Dendritic cell treated with granulocyte-macrophage colony-stimulating factor and Interleukin-4, amounts not matched to agents 40 ng/mL and 50 ng/mL, for 4 days (primary cell): ENCODE results near the gene MFAP4.

Source experiments
- H3K27ac Mint-ChIP-seq: one replicate; pipeline ENCODE4 v1.8.0; 2022; ENCODE audit warnings: mild to moderate bottlenecking, mixed read lengths
- H3K27me3 Mint-ChIP-seq: one replicate; pipeline ENCODE4 v1.8.0; 2022; ENCODE audit warnings: mild to moderate bottlenecking, mixed read lengths
- H3K36me3 Mint-ChIP-seq: one replicate; pipeline ENCODE4 v1.8.0; 2022; ENCODE audit warnings: low read depth, mixed read lengths
- H3K4me1 Mint-ChIP-seq: one replicate; pipeline ENCODE4 v1.8.0; 2022; ENCODE audit warnings: low read depth, mixed read lengths
- H3K4me3 Mint-ChIP-seq: one replicate; pipeline ENCODE4 v1.8.0; 2022; ENCODE audit warnings: mild to moderate bottlenecking, moderate library complexity, mixed read lengths
- H3K9me3 Mint-ChIP-seq: one replicate; pipeline ENCODE4 v1.8.0; 2022; ENCODE audit warnings: mixed read lengths
- intact Hi-C: fragments of 100-400 bp; cut with micrococcal nuclease; formaldehyde crosslinking; loops from one replicate; pipeline ENCODE4 v1.15.0; 2022

MFAP4 gene

DNA sequence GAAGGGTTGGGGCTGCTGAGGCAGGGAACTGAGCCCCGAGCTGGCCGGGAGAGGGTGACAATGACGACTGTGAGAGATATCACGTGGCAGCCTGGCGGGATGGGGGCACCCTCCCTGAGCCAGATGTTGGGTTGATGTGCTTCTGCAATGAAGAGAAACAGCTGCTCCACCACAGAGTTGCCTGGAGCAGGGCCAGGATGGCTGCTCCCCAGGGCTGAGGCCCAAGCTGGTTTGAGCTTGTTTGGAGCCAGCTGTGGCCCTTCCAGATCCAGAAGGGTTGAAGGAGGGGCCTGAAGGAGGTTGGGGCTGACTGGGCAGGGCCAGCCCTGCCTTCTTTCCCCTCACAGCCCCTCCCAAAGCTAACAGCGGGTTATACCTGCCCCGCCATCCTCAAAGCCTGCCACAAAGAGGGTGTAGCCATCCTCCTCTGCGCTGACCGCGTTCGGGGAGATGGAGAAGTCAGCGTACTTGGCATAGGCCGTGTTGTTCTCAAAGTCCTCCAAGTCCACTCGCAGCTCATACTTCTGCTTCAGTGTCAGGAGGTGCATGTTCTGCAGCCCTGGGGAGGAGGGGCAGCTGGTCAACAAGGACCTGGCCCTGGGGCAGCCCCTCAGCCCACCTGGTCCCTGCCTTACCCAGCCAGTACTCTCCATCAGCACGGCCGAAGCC is 2.1 kb downstream of the MFAP4 start:
- Mint-ChIP-seq H3K4me3 (no peak overlapping the region), H3K9me3 (no peaks in the 10 kb centered on the region), H3K36me3 (peaks cover 59% of the 10 kb centered on the region), H3K4me1 (peaks cover 72% of the 10 kb centered on the region), H3K27ac (peak overlapping the region; percentile 54), H3K27me3 (no peaks in the 10 kb centered on the region)
- intact Hi-C loops, result no loop called here

DNA sequence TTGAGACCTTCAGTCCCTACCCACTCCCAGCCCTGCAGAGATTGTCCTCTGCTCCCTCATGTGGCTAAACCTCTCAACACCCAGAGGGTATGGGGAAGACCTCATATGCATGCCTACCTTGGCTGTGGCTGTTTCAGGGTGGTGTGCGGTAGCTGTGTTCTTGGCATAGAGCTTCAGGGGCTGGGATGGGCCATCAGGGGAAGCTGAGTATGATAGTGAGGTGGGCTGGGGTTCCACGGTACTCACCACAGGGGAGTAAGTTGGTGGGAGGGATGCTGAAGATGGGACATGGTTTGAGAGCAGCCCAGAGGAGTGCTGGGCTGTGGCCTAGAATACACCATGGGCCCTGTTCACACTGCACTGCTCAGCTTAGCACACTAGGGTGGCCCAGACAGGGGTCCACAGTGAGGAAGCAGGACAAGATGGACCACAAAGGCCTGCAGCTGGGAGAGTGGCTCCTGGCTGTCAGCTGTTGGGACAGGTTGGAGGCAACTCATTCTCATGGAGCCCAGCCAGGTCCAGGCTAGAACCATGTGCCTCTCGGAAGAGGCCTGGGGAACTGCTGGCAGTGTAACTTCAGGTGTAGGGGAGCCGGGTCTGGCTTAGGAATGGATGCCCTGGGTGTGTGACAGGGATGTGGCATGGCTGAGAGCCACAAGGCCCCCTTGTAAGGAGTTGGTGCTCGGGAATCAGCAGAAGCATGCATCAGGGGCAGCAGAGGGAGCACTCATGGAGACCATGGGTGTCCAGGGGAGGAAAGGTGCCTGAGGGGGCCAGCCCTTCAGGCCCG is 3.1 kb downstream of the MFAP4 start:
- peaks cover 72% of the 10 kb centered on the region for H3K4me1 Mint-ChIP-seq
- H3K36me3 Mint-ChIP-seq, result peaks cover 69% of the 10 kb centered on the region
- no peak overlapping the region for H3K4me3 Mint-ChIP-seq
- no peaks in the 10 kb centered on the region for H3K9me3 Mint-ChIP-seq
- intact Hi-C loops, result no loop called here
- H3K27ac Mint-ChIP-seq, result peak overlapping the region; percentile 54
- H3K27me3 Mint-ChIP-seq, result no peaks in the 10 kb centered on the region

DNA sequence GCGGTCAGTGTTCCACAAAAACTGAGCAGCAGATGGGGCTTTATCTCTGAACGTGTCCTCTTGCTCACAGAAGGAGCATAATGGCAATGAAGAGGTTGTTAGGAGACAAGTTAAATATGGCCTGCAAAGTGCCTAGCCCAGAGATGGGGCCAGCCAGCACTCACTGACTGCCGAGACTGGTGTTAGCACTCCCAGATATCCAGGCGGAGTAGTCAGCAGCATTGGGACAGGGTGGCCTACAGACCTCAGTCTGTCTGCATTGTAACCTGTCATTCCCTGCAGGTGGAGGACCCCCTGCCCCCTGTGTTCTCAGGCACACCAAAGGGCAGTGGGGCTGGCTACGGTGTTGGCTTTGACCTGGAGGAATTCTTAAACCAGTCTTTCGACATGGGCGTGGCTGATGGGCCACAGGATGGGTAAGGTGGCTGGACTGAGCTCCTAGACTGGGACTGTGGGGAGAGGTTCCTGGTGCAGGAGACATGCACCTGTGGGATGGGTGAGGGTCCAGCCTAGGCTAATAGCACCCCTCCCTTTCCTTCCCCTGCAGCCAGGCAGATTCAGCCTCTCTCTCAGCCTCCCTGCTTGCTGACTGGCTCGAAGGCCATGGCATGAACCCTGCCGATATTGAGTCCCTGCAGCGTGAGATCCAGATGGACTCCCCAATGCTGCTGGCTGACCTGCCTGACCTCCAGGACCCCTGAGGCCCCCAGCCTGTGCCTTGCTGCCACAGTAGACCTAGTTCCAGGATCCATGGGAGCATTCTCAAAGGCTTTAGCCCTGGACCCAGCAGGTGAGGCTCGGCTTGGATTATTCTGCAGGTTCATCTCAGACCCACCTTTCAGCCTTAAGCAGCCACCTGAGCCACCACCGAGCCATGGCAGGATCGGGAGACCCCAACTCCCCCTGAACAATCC is 4.2 kb downstream of the MFAP4 start:
- intact Hi-C loops, result no loop called here

DNA sequence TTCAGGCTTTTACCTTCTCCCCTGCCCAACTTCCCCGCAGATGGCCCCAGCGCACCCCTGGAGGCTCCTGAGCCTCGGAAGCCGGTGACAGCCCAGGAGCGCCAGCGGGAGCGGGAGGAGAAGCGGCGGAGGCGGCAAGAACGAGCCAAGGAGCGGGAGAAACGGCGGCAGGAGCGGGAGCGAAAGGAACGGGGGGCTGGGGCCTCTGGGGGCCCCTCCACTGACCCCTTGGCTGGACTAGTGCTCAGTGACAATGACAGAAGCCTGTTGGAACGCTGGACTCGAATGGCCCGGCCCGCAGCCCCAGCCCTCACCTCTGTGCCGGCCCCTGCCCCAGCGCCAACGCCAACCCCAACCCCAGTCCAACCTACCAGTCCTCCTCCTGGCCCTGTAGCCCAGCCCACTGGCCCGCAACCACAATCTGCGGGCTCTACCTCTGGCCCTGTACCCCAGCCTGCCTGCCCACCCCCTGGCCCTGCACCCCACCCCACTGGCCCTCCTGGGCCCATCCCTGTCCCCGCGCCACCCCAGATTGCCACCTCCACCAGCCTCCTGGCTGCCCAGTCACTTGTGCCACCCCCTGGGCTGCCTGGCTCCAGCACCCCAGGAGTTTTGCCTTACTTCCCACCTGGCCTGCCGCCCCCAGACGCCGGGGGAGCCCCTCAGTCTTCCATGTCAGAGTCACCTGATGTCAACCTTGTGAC is 5.1 kb downstream of the MFAP4 start:
- Mint-ChIP-seq H3K27ac (no peak overlapping the region), H3K4me3 (no peak overlapping the region), H3K9me3 (no peaks in the 10 kb centered on the region), H3K36me3 (peaks cover 81% of the 10 kb centered on the region), H3K27me3 (no peaks in the 10 kb centered on the region), H3K4me1 (peaks cover 61% of the 10 kb centered on the region)
- intact Hi-C loops, result no loop called here

More for the DNA sequence above, 4.2 kb downstream of the MFAP4 start:
- H3K4me1 Mint-ChIP-seq, result peaks cover 66% of the 10 kb centered on the region
- H3K9me3 Mint-ChIP-seq, result no peaks in the 10 kb centered on the region
- H3K4me3 Mint-ChIP-seq, result no peak overlapping the region
- H3K27ac Mint-ChIP-seq, result no peak overlapping the region
- peaks cover 76% of the 10 kb centered on the region for H3K36me3 Mint-ChIP-seq
- no peaks in the 10 kb centered on the region for H3K27me3 Mint-ChIP-seq

DNA sequence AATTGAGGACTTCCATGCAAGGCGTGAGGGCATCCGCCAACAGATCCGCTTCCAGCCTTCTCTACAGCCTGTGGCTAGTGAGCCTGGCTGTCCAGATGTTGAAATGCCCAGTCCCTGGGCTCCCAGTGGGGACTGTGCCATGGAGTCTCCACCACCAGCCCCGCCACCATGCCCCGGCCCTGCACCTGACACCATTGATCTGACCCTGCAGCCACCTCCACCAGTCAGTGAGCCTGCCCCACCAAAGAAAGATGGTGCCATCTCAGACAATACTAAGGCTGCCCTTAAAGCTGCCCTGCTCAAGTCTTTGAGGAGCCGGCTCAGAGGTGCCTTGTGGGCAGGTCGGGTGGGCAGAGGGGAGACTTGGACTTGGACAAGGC is 5.6 kb downstream of the MFAP4 start:
- H3K9me3 Mint-ChIP-seq, result no peaks in the 10 kb centered on the region
- intact Hi-C loops, result no loop called here
- H3K27me3 Mint-ChIP-seq, result no peaks in the 10 kb centered on the region
- peaks cover 58% of the 10 kb centered on the region for H3K4me1 Mint-ChIP-seq
- H3K36me3 Mint-ChIP-seq, result peaks cover 81% of the 10 kb centered on the region
- H3K27ac Mint-ChIP-seq, result no peak overlapping the region
- H3K4me3 Mint-ChIP-seq, result no peak overlapping the region

DNA sequence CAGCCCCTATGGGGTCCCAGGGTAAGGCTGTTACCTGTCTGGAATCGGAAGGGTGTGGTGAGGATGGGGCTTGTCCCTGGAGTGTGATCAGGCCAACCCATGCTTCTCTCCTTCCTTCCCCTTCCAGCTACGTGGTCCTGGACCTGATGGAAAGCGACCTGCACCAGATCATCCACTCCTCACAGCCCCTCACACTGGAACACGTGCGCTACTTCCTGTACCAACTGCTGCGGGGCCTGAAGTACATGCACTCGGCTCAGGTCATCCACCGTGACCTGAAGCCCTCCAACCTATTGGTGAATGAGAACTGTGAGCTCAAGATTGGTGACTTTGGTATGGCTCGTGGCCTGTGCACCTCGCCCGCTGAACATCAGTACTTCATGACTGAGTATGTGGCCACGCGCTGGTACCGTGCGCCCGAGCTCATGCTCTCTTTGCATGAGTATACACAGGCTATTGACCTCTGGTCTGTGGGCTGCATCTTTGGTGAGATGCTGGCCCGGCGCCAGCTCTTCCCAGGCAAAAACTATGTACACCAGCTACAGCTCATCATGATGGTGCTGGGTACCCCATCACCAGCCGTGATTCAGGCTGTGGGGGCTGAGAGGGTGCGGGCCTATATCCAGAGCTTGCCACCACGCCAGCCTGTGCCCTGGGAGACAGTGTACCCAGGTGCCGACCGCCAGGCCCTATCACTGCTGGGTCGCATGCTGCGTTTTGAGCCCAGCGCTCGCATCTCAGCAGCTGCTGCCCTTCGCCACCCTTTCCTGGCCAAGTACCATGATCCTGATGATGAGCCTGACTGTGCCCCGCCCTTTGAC is 6.3 kb downstream of the MFAP4 start:
- Mint-ChIP-seq H3K4me1 (peaks cover 55% of the 10 kb centered on the region), H3K36me3 (peaks cover 81% of the 10 kb centered on the region), H3K9me3 (no peaks in the 10 kb centered on the region), H3K27ac (no peak overlapping the region), H3K27me3 (no peaks in the 10 kb centered on the region), H3K4me3 (no peak overlapping the region)
- intact Hi-C loops, result no loop called here

DNA sequence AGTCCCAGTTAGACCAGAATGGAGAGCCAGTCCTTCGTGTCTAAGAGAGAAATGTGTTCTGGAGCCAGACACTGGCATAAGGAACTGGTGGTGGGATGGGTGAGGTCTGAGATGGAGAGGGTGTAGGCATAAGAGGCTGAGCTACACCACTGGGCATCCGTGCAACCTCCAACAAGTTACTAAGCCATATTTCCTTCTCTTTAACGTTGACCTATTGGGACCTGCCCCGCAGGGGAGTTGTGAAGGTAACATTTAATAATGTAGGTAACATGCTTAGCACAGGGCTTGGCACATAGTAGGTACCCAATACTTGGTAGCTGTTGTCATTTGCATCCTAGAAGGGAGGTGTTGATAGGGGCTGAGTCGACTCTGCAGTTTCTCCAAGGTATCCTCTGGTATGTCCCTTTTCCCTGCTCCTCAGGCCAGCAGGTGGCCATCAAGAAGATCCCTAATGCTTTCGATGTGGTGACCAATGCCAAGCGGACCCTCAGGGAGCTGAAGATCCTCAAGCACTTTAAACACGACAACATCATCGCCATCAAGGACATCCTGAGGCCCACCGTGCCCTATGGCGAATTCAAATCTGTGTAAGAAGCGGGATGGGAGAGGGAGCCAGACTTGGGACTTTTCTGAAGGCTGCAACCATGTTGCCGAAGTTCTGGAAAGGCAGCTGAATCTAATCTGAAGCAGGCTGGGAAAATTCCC is 7.5 kb downstream of the MFAP4 start:
- intact Hi-C loops, result loop anchor here (5.0 kb wide), 1 partner anchor 128 kb away; no protein-coding TSS in a partner anchor
- Mint-ChIP-seq H3K4me1 (peaks cover 46% of the 10 kb centered on the region), H3K36me3 (peaks cover 73% of the 10 kb centered on the region), H3K27ac (peak overlapping the region; percentile 98), H3K9me3 (no peaks in the 10 kb centered on the region), H3K27me3 (no peaks in the 10 kb centered on the region), H3K4me3 (peak overlapping the region; percentile 100)

DNA sequence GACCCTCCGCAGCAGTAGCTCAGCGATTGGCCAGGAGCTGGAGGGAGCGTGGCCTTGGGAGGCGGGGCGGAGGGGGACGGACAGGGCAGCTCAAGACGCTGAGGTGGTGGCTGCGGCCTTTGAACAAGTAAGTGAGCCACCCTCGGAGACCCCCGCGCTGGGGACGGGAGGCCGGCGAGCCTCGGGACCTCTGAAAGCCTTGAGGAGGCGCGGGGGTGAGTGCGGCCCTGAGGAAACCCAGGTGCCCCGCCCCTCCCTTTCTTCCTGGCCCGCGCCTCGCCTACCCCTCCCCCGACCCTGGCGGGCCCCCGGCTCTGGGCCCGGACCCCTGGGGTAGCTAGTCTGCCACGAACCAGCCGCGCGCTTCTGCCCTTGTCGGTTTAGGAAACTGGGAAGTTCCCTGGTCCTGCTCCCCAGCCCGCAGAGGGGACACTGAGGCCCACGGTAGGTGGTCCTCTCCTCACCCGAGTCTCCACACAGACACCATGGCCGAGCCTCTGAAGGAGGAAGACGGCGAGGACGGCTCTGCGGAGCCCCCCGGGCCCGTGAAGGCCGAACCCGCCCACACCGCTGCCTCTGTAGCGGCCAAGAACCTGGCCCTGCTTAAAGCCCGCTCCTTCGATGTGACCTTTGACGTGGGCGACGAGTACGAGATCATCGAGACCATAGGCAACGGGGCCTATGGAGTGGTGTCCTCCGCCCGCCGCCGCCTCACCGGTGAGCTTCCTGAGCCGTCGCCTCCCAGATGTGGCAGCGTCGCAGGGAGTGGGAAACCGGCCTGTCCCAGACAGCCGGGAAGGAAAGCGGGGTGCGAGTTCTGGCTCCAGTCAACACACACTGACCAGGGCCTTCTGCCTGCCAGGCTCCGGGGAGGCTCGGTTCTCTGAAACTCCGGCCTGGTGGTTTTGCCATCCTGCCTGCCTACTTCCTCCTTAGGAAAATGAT is 8.3 kb downstream of the MFAP4 start, which contains the start of gene MAPK7:
MAPK7 (plus strand) TSS at position 83 of the 945 bp plus-strand sequence; CDS start at position 486, 403 bp downstream.
- H3K27ac Mint-ChIP-seq, result peak within 1 kb of the TSS; percentile 98
- peaks cover 43% of the 10 kb centered on the region for H3K4me1 Mint-ChIP-seq
- no peaks in the 10 kb centered on the region for H3K27me3 Mint-ChIP-seq
- H3K4me3 Mint-ChIP-seq, result peak within 1 kb of the TSS; percentile 100
- peaks cover 71% of the 10 kb centered on the region for H3K36me3 Mint-ChIP-seq
- H3K9me3 Mint-ChIP-seq, result no peaks in the 10 kb centered on the region
- intact Hi-C loops, result loop anchor here (5.0 kb wide), 1 partner anchor 129 kb away; no protein-coding TSS in a partner anchor

DNA sequence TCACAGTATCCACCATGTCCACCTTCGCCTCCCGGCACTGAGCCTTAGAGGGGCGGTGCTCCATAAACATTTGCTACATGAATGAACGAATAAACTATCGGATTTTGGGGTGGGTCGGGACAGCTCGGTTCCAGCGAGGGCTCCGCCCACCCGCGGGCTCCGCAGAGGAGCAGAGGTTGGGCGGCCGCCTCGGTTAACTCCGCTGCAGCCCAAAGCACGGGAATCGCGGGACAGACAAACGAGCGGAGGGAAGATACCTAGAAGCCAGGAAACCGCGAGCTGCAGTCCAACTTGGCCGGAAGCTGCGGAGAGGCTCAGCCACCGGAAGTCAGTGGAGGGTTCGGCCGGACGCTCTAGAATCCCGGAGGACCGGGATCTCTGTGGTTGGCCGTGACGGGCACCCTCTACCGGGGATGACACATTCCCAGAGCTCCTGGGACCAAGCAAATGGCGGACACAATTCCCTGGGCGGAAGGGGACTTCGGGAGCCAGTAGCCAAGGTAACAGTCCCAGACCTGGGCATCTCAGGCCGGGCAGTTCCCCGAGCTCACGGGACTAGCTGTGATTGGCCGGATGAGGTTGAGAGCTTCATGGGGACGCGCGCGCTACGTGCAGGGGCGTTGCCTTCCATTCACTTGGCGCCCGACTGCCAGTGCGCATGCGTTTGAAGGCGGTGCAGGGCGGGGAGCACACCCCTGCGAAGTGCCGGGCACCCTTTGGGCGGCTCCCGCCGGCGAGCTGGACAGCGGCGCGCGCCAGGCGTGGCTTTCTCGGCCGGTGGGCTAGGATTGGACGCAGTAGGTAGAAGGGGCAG is 9.2 kb downstream of the MFAP4 start:
- intact Hi-C loops, result loop anchor here (5.0 kb wide), 1 partner anchor 129 kb away; no protein-coding TSS in a partner anchor
- Mint-ChIP-seq H3K4me3 (peak overlapping the region; percentile 100), H3K27ac (peak overlapping the region; percentile 98), H3K9me3 (no peaks in the 10 kb centered on the region), H3K36me3 (peaks cover 63% of the 10 kb centered on the region), H3K27me3 (no peaks in the 10 kb centered on the region), H3K4me1 (peaks cover 43% of the 10 kb centered on the region)

DNA sequence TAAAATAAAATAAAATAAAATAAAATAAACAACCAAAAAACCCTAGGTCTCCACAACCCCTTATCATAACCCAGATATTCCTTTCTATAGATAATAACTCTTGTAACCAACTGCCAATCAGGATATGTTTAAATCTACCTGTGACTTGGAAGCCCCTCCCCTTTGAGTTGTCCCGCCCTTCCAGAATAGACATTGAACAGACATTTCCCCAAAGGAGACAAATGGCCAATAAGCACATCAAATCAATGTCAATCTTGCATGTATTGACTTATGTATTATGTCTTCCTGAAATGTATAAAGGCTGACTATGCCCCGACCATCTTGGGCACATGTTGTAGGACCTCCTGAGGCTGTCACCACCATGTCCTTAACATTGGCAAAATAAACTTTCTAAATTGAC is 10.2 kb downstream of the MFAP4 start:
- Mint-ChIP-seq H3K27ac (peak overlapping the region; percentile 98), H3K36me3 (peaks cover 53% of the 10 kb centered on the region), H3K4me1 (peaks cover 44% of the 10 kb centered on the region), H3K9me3 (no peaks in the 10 kb centered on the region), H3K27me3 (no peaks in the 10 kb centered on the region), H3K4me3 (peak overlapping the region; percentile 100)
- intact Hi-C loops, result loop anchor here (5.0 kb wide), 1 partner anchor 130 kb away; no protein-coding TSS in a partner anchor

DNA sequence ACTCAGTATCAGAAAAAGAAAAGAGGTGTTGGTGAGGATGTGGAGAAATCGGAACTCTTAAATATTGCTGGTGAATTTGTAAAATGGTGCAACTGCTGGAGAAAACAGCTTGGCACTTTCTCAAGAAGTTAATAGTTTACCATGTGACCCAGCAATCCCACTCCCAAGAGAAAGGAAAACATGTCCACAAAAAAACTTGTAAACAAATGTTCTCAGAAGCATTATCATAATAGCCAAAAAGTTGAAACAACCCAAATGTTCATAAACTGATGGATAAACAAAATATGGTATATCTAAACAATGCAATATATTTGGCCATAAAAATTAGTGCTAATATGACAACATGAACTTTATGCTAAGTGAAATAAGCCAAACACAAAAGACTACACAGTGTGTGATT is 11.3 kb downstream of the MFAP4 start:
- intact Hi-C loops, result loop anchor here (5.0 kb wide), 1 partner anchor 132 kb away; no protein-coding TSS in a partner anchor
- peaks cover 42% of the 10 kb centered on the region for H3K36me3 Mint-ChIP-seq
- H3K27ac Mint-ChIP-seq, result no peak overlapping the region
- H3K4me3 Mint-ChIP-seq, result no peak overlapping the region
- H3K9me3 Mint-ChIP-seq, result no peaks in the 10 kb centered on the region
- no peaks in the 10 kb centered on the region for H3K27me3 Mint-ChIP-seq
- peaks cover 55% of the 10 kb centered on the region for H3K4me1 Mint-ChIP-seq
